HepG2 (cell line): ENCODE data around the gene HSD11B2. TPM values are rescaled to one million over a fixed set of nuclear protein-coding genes. Genes with fewer than 3 reads are reported as not detected.

Experiments
- ATAC-seq: fragments of 200-7000 bp; cut with Tn5 transposase; 3 replicates; pipeline ENCODE4 v1.9.1; 2020; ENCODE audit warnings: mild to moderate bottlenecking, moderate library complexity
- BruUV-seq: library from RNA; stranded (reverse); fragments of 400-500 nt; replicated peaks from 2 replicates; lab custom pipeline; 2021; lab: Mats Ljungman, UMichigan
- CTCF ChIA-PET: fragments of 300-600 bp; formaldehyde crosslinking; extraction: SDS; loops from one replicate; lab custom pipeline; 2021; ENCODE audit warnings: low total read pairs, inconsistent platforms, low intra/inter-chr PET ratio; lab: Yijun Ruan, JAX
- POLR2A ChIA-PET: fragments of 350-600 bp; sonication (Branson Sonifier 250); formaldehyde crosslinking; loops from one replicate; lab custom pipeline; 2020; ENCODE audit warnings: antibody characterized with exemption, inconsistent platforms; lab: Yijun Ruan, JAX
- DNase-seq: peaks from one replicate; pipeline ENCODE4 v3.0.0-alpha.2; 2015; ENCODE audit warnings: low spot score
- FAIRE-seq: peaks from 3 replicates; lab custom pipeline; 2011; peaks lifted over from hg19 to GRCh38; lab: Jason Lieb, UNC
- H2AFZ ChIP-seq: one replicate; pipeline ENCODE4 v1.6.1; 2011; ENCODE audit warnings: low read length, inconsistent platforms
- H3K27ac ChIP-seq: fragments of 300-600 bp; 3 replicates; pipeline ENCODE4 v1.8.0; 2011; ENCODE audit warnings: mixed run types, mild to moderate bottlenecking, mixed read lengths, low read length, inconsistent platforms; ENCODE audit not compliant: insufficient read depth; ENCODE audit errors: extremely low read length
- H3K27me3 ChIP-seq, 2 experiments: fragments of 200-600 bp in 1 of 2; 2 replicates in 1 of 2; 3 replicates in 1 of 2; pipeline versions ENCODE4 v1.6.0 to v1.8.0; 2011; ENCODE audit warnings: low read length in 2 of 2, mild to moderate bottlenecking in 2 of 2, moderate library complexity in 2 of 2, inconsistent platforms in 1 of 2; ENCODE audit not compliant: insufficient read depth in 2 of 2, control insufficient read depth in 1 of 2
- H3K36me3 ChIP-seq, 2 experiments: fragments of 200-600 bp in 1 of 2; replicated peaks in 1 of 2; 2 replicates in 1 of 2; 3 replicates in 1 of 2; pipeline versions ENCODE4 v1.5.1 to v1.8.0; 2011; ENCODE audit warnings: low read length in 2 of 2, inconsistent platforms in 1 of 2; ENCODE audit not compliant: insufficient read depth in 2 of 2, control insufficient read depth in 1 of 2
- H3K4me1 ChIP-seq: 2 replicates; pipeline ENCODE4 v1.5.1; 2012; ENCODE audit warnings: low read length, inconsistent platforms; ENCODE audit not compliant: insufficient read depth
- H3K4me2 ChIP-seq: 2 replicates; pipeline ENCODE4 v1.6.0; 2011; ENCODE audit warnings: low read depth, low read length, inconsistent platforms
- H3K4me3 ChIP-seq, 3 experiments: fragments of 200-600 bp in 1 of 3; sonication (generic), shearing (Covaris generic) in 1 of 3; replicated peaks in 1 of 3; 2 replicates each; pipeline ENCODE4 v1.5.1; 2011 to 2016; ENCODE audit warnings: low read length in 3 of 3, inconsistent platforms in 2 of 3, low read depth in 2 of 3, mild to moderate bottlenecking in 2 of 3, control low read depth in 1 of 3, mixed read lengths in 1 of 3; ENCODE audit not compliant: insufficient read depth in 1 of 3
- H3K79me2 ChIP-seq: one replicate; pipeline ENCODE4 v1.6.1; 2011; ENCODE audit warnings: low read length, inconsistent platforms; ENCODE audit not compliant: insufficient read depth
- H3K9ac ChIP-seq: 2 replicates; pipeline ENCODE4 v1.6.0; 2011; ENCODE audit warnings: mild to moderate bottlenecking, low read depth, low read length, inconsistent platforms; ENCODE audit not compliant: insufficient read depth
- H3K9me3 ChIP-seq: 2 replicates; pipeline ENCODE4 v1.5.1; 2012; ENCODE audit warnings: mild to moderate bottlenecking, low read length
- H4K20me1 ChIP-seq: 2 replicates; pipeline ENCODE4 v1.6.0; 2011; ENCODE audit warnings: inconsistent platforms, mild to moderate bottlenecking, low read length, moderate library complexity; ENCODE audit not compliant: insufficient read depth
- FOXJ3 ChIP-seq: sonication (generic); formaldehyde crosslinking; IDR thresholded peaks from 2 replicates; pipeline ENCODE4 v1.4.0; 2020; ENCODE audit warnings: missing genetic modification reagents, mild to moderate bottlenecking, borderline replicate concordance
- FOXP1 ChIP-seq, 2 experiments: fragments of 450-650 bp in 1 of 2; IDR thresholded peaks; 2 replicates each; pipeline ENCODE4 v1.6.1; 2017 to 2018; ENCODE audit warnings: antibody characterized with exemption in 1 of 2
- HNRNPUL1 ChIP-seq: fragments of 200-400 bp; formaldehyde crosslinking; IDR thresholded peaks from 2 replicates; pipeline ENCODE4 v1.6.1; 2017; ENCODE audit warnings: low read depth, mild to moderate bottlenecking, low read length, moderate library complexity
- HOXA5 ChIP-seq: sonication (generic); formaldehyde crosslinking; IDR thresholded peaks from 2 replicates; pipeline ENCODE4 v1.4.0; 2020; ENCODE audit warnings: missing genetic modification reagents
- KDM2A ChIP-seq: sonication (generic); formaldehyde crosslinking; IDR thresholded peaks from 2 replicates; pipeline ENCODE4 v1.4.0; 2020; ENCODE audit warnings: low read depth, missing genetic modification reagents, borderline replicate concordance
- MAF1 ChIP-seq: sonication (generic); formaldehyde crosslinking; IDR thresholded peaks from 2 replicates; pipeline ENCODE4 v1.5.0; 2020; ENCODE audit warnings: missing genetic modification reagents, borderline replicate concordance
- MAFF ChIP-seq: IDR thresholded peaks from 2 replicates; pipeline ENCODE4 v1.6.1; 2011; ENCODE audit warnings: low read depth, low read length, improper control_type of control experiment
- MTERF4 ChIP-seq: sonication (generic); formaldehyde crosslinking; IDR thresholded peaks from 2 replicates; pipeline ENCODE4 v1.8.0; 2023; ENCODE audit warnings: mild to moderate bottlenecking, missing genetic modification reagents
- PHF20 ChIP-seq: sonication (generic); formaldehyde crosslinking; IDR thresholded peaks from 2 replicates; pipeline ENCODE4 v1.5.0; 2020; ENCODE audit warnings: mild to moderate bottlenecking, missing genetic modification reagents
- SRSF9 ChIP-seq: fragments of 200-400 bp; formaldehyde crosslinking; IDR thresholded peaks from 2 replicates; pipeline ENCODE4 v1.6.1; 2018; ENCODE audit warnings: borderline replicate concordance, mild to moderate bottlenecking, low read depth, low read length; ENCODE audit not compliant: insufficient read depth, poor library complexity, severe bottlenecking
- STAG1 ChIP-seq: sonication (generic); formaldehyde crosslinking; IDR thresholded peaks from 2 replicates; pipeline ENCODE4 v1.4.0; 2020; ENCODE audit warnings: missing genetic modification reagents
- TGIF2 ChIP-seq: IDR thresholded peaks from 2 replicates; pipeline ENCODE4 v1.6.1; 2016; ENCODE audit warnings: control low read depth, missing compliant biosample characterization
- ZKSCAN5 ChIP-seq: sonication (generic); formaldehyde crosslinking; IDR thresholded peaks from 2 replicates; pipeline ENCODE4 v1.5.1; 2020; ENCODE audit warnings: mild to moderate bottlenecking, missing genetic modification reagents
- ZNF232 ChIP-seq: sonication (generic); formaldehyde crosslinking; IDR thresholded peaks from 2 replicates; pipeline ENCODE4 v1.4.0; 2020; ENCODE audit warnings: missing genetic modification reagents, borderline replicate concordance
- ZNF264 ChIP-seq: sonication (generic); formaldehyde crosslinking; IDR thresholded peaks from 2 replicates; pipeline ENCODE4 v1.4.0; 2020; ENCODE audit warnings: missing genetic modification reagents
- ZNF275 ChIP-seq: sonication (generic); formaldehyde crosslinking; IDR thresholded peaks from 2 replicates; pipeline ENCODE4 v1.8.0; 2022; ENCODE audit warnings: missing genetic modification reagents, mild to moderate bottlenecking, inconsistent platforms, borderline replicate concordance
- ZNF446 ChIP-seq: sonication (generic); formaldehyde crosslinking; IDR thresholded peaks from 2 replicates; pipeline ENCODE4 v1.5.0; 2020; ENCODE audit warnings: mild to moderate bottlenecking, missing genetic modification reagents
- ZNF512 ChIP-seq: sonication (generic); formaldehyde crosslinking; IDR thresholded peaks from 2 replicates; pipeline ENCODE4 v1.4.0; 2020; ENCODE audit warnings: mild to moderate bottlenecking, missing genetic modification reagents
- ZNF740 ChIP-seq: sonication (generic); formaldehyde crosslinking; IDR thresholded peaks from 2 replicates; pipeline ENCODE4 v1.4.0; 2020; ENCODE audit warnings: missing genetic modification reagents
- ZNF768 ChIP-seq: sonication (generic); formaldehyde crosslinking; IDR thresholded peaks from 2 replicates; pipeline ENCODE4 v1.4.0; 2020; ENCODE audit warnings: missing genetic modification reagents
- WGBS: methylation state at CpG from one replicate; pipeline ENCODE4 v1.1.6; 2017; ENCODE audit warnings: low lambda C conversion rate; 5-methylcytosine and 5-hydroxymethylcytosine counted together
- in situ Hi-C: cut with HindIII; loops from 2 replicates; pipeline ENCODE4 v1.10.0; 2017; ENCODE audit warnings: low pct_unique_long_range_greater_than_20kb; ENCODE audit not compliant: extremely low pct_ligation_motif_present
- intact Hi-C: fragments of 100-400 bp; cut with micrococcal nuclease; formaldehyde crosslinking; loops from one replicate; pipeline ENCODE4 v1.10.0; 2022; ENCODE audit not compliant: unreplicated experiment
- polyA plus RNA-seq, 8 experiments: library from polyadenylated mRNA; depleted of rRNA in 3 of 8; stranded (reverse) in 7 of 8; unstranded in 1 of 8; fragments of >200 nt; fragmentation: Illumina TruSeq in 4 of 8; extraction: Trizol in 4 of 8; gene quantifications; 2 replicates each; pipeline versions ENCODE4 v1.2.1 to v1.2.3, GENCODE V29; 2011 to 2016; ENCODE audit warnings: low read depth in 4 of 8, missing spikeins in 1 of 8, mixed read lengths in 1 of 8; ENCODE audit not compliant: insufficient read depth in 1 of 8
- total RNA-seq, 5 experiments: library from RNA; depleted of rRNA; stranded (reverse); fragments of >200 nt; fragmentation: Illumina TruSeq; extraction: Trizol; gene quantifications; 2 replicates each; pipeline ENCODE4 v1.2.3, GENCODE V29; 2016; ENCODE audit warnings: low read depth in 1 of 5

Gene HSD11B2
- total and polyA plus RNA-seq, 2 of the 13 experiments (the other 11 are each of a cell fraction or from before 2014, with no cell fraction given), result 8.9 to 13.6 TPM

- no CpG with 5 or more reads among the region's 3 CpGs for WGBS
- Histone ChIP-seq H2AFZ (no peak overlapping the region), H3K79me2 (no peaks in the 10 kb centered on the region), H4K20me1 (no peaks in the 10 kb centered on the region), H3K9ac (peak overlapping the region; percentile 66), H3K4me2 (peak overlapping the region; percentile 87), H3K27me3 (no peaks in the 10 kb centered on the region), H3K4me1 (peaks cover 57% of the 10 kb centered on the region), H3K9me3 (no peaks in the 10 kb centered on the region), H3K36me3 (peaks cover 8 to 10% of the 10 kb centered on the region in 2 experiments; a peak in 3 of 5 replicates), H3K4me3 (peak overlapping the region in 1 of 3 experiments; percentile 54; a peak in 1 of 6 replicates), H3K27ac (peak overlapping the region; percentile 88)
- peak; percentile 46 for ATAC-seq
- peak; percentile 52 for DNase-seq
- no TSS peak for BruUV-seq
- CTCF ChIA-PET, result interaction anchor here (1.3 to 3.4 kb wide), 3 partner anchors 17 to 166 kb away, joined by 3 to 56 read pairs (median 9); partner anchors contain the start of gene PLEKHG4
- intact Hi-C loops, result no loop called here
- POLR2A ChIA-PET, result interaction anchor here (0.6 to 6.7 kb wide), 10 partner anchors 11 to 198 kb away, joined by 3 to 182 read pairs (median 6); partner anchors contain the start of genes ATP6V0D1, FHOD1, HSD11B2 and ZDHHC1
- no peak for FAIRE-seq
- in situ Hi-C loops, result no loop called here
- TF ChIP-seq PHF20 (CRISPR knock-in tag) (no peak), MAF1 (CRISPR knock-in tag) (0 out of 2 replicates have a peak, but pooled peaks have one; percentile 24), ZNF232 (CRISPR knock-in tag) (0 out of 2 replicates have a peak, but pooled peaks have one; percentile 12), SRSF9 (no peak), STAG1 (CRISPR knock-in tag) (peak; percentile 32), HNRNPUL1 (no peak), ZKSCAN5 (CRISPR knock-in tag) (no peak), FOXP1 (IDR thresholded peaks at IDR 0.05) (no peak), FOXP1 (CRISPR knock-in tag; IDR thresholded peaks at IDR 0.05) (no peak), HOXA5 (no peak), TGIF2 (CRISPR knock-in tag) (0 out of 2 replicates have a peak, but pooled peaks have one; percentile 37), ZNF264 (CRISPR knock-in tag) (0 out of 2 replicates have a peak, but pooled peaks have one; percentile 19), MAFF (no peak), ZNF740 (CRISPR knock-in tag) (peak; percentile 46; the same call in 1 of the 2 replicates), ZNF446 (CRISPR knock-in tag) (0 out of 2 replicates have a peak, but pooled peaks have one; percentile 1), MTERF4 (CRISPR knock-in tag) (peak; percentile 34; the same call in 1 of the 2 replicates), FOXJ3 (CRISPR knock-in tag) (0 out of 2 replicates have a peak, but pooled peaks have one; percentile 26), KDM2A (0 out of 2 replicates have a peak, but pooled peaks have one; percentile 17), ZNF275 (CRISPR knock-in tag) (peak; percentile 8; the same call in 1 of the 2 replicates), ZNF512 (0 out of 2 replicates have a peak, but pooled peaks have one; percentile 11), ZNF768 (no peak)
Measured at GRCh38 chr16:67445441-67445912, 14.6 kb downstream of the HSD11B2 start.
